Stomach (tissue), 9 donors: ENCODE results near the gene SEMA7A. TPM values are rescaled to one million over a fixed set of nuclear protein-coding genes. Genes with fewer than 3 reads are reported as not detected.

Source experiments
- DNase-seq, 2 donors: peaks; one replicate each; pipeline versions ENCODE4 v3.0.0 to v3.0.0-alpha.2; 2013 to 2019
- H3K27ac ChIP-seq, 5 donors: fragments of 200-600 bp in 4 of 5; sonication (generic) in 4 of 5; one replicate each; pipeline ENCODE4 v1.5.1; 2013 to 2019; ENCODE audit warnings: mild to moderate bottlenecking in 1 of 5, moderate library complexity in 1 of 5
- H3K27me3 ChIP-seq, 3 donors: fragments of 200-600 bp; sonication (generic); one replicate each; pipeline ENCODE4 v1.5.1; 2017 to 2019; ENCODE audit warnings: mixed run types in 1 of 3
- H3K36me3 ChIP-seq, 4 donors: fragments of 200-600 bp; sonication (generic); 1 replicate in 3 of 4; 2 replicates in 1 of 4; pipeline ENCODE4 v1.5.1; 2016 to 2019
- H3K4me1 ChIP-seq, 4 donors: fragments of 200-600 bp; sonication (generic); one replicate each; pipeline ENCODE4 v1.5.1; 2016 to 2019
- H3K4me3 ChIP-seq, 4 donors: fragments of 200-600 bp; sonication (generic) in 3 of 4; one replicate each; pipeline ENCODE4 v1.5.1; 2016 to 2019; ENCODE audit warnings: mild to moderate bottlenecking in 1 of 4
- H3K9me3 ChIP-seq, 4 donors: fragments of 200-600 bp; sonication (generic); one replicate each; pipeline ENCODE4 v1.5.1; 2016 to 2019
- CTCF ChIP-seq, 7 experiments: fragments of 450-650 bp in 4 of 7; fragments of 200-600 bp in 3 of 7; sonication (generic) in 3 of 7; IDR thresholded peaks; one replicate each; pipeline ENCODE4 v1.5.1; 2016 to 2019; ENCODE audit warnings: antibody characterized with exemption in 7 of 7, control low read depth in 2 of 7, mild to moderate bottlenecking in 1 of 7
- EP300 ChIP-seq: sonication (generic); formaldehyde crosslinking; IDR thresholded peaks from one replicate; pipeline ENCODE4 v1.6.1; 2017; ENCODE audit warnings: antibody characterized with exemption
- POLR2A ChIP-seq, 4 donors: fragments of 450-650 bp; IDR thresholded peaks; one replicate each; pipeline ENCODE4 v1.6.1; 2016; ENCODE audit warnings: antibody characterized with exemption in 4 of 4, control low read depth in 2 of 4, mild to moderate bottlenecking in 1 of 4, moderate library complexity in 1 of 4
- POLR2AphosphoS5 ChIP-seq, 3 donors: sonication (generic); formaldehyde crosslinking; IDR thresholded peaks; one replicate each; pipeline ENCODE4 v1.6.1; 2016; ENCODE audit warnings: antibody characterized with exemption in 3 of 3
- WGBS, 5 donors: extraction: QIAGEN DNeasy Blood & Tissue Kit in 3 of 5; methylation state at CpG; one replicate each; pipeline versions ENCODE4 v1.1.5 to v1.1.7; 2013 to 2018; 5-methylcytosine and 5-hydroxymethylcytosine counted together
- intact Hi-C: fragments of 100-400 bp; cut with DNase I; formaldehyde crosslinking; loops from one replicate; pipeline ENCODE4 v1.15.1; 2023; ENCODE audit warnings: low total_unique reads
- polyA plus RNA-seq, 3 donors: library from polyadenylated mRNA; stranded (reverse); fragments of 200-250 nt; gene quantifications; one replicate each; pipeline ENCODE4 v1.2.3, GENCODE V29; 2013
- total RNA-seq, 5 donors: library from RNA; depleted of rRNA; stranded (reverse); fragments of >200 nt; gene quantifications; one replicate each; pipeline versions ENCODE4 v1.1.0 to v1.2.3, GENCODE V29; 2014 to 2016
- donor health status: healthy with polysubstance abuse.
- donor health status: Bipolar disorder and iron deficiency.
- donor health status: healthy.

The SEMA7A gene
- total and polyA plus RNA-seq, 8 donors: 0.31 to 3.5 (median 2.1) TPM; not detected in 2

- Histone ChIP-seq H3K36me3 (peaks cover 3 to 68% (median 21%) of the 10 kb centered on the region in 4 donors), H3K4me3 (no peak overlapping the region), H3K9me3 (no peaks in the 10 kb centered on the region), H3K27me3 (peaks cover 0 to 1% (median 0%) of the 10 kb centered on the region in 3 donors), H3K27ac (no peak overlapping the region), H3K4me1 (no peaks in the 10 kb centered on the region)
- 84 to 90% (median 89%) methylated on average over 9 of the region's 9 CpGs for WGBS, 5 donors
- no peak for DNase-seq
- intact Hi-C loops: no loop called here
- no peak for TF ChIP-seq EP300
- TF ChIP-seq POLR2AphosphoS5 (IDR thresholded peaks at IDR 0.05): no peak
- TF ChIP-seq CTCF (IDR thresholded peaks at IDR 0.05): no peak
- TF ChIP-seq POLR2A (IDR thresholded peaks at IDR 0.05): no peak
Measured at GRCh38 chr15:74413350-74414080, 20.2 kb downstream of the SEMA7A start.

GRCh38 chr15:74412159-74412558, 21.6 kb downstream of the SEMA7A start:
- H3K4me3 ChIP-seq: no peak overlapping the region
- H3K36me3 ChIP-seq: peaks cover 3 to 61% (median 21%) of the 10 kb centered on the region in 4 donors
- H3K27ac ChIP-seq: no peak overlapping the region
- H3K9me3 ChIP-seq: no peaks in the 10 kb centered on the region
- no peaks in the 10 kb centered on the region for H3K4me1 ChIP-seq
- intact Hi-C loops: no loop called here
- TF ChIP-seq POLR2AphosphoS5 (IDR thresholded peaks at IDR 0.05): no peak
- no peak for TF ChIP-seq EP300
- no peak for TF ChIP-seq POLR2A (IDR thresholded peaks at IDR 0.05)
- no peak for TF ChIP-seq CTCF (IDR thresholded peaks at IDR 0.05)
- H3K27me3 ChIP-seq: peaks cover 0 to 10% (median 0%) of the 10 kb centered on the region in 3 donors
- 63 to 83% (median 81%) methylated on average over 5 to 6 of the region's 6 CpGs for WGBS, 5 donors
- no peak for DNase-seq

- Histone ChIP-seq H3K27me3 (peaks cover 0 to 10% (median 0%) of the 10 kb centered on the region in 3 donors), H3K27ac (no peak overlapping the region), H3K9me3 (no peaks in the 10 kb centered on the region), H3K4me1 (no peaks in the 10 kb centered on the region), H3K4me3 (no peak overlapping the region), H3K36me3 (peaks cover 3 to 57% (median 21%) of the 10 kb centered on the region in 4 donors)
- no peak for TF ChIP-seq POLR2AphosphoS5 (IDR thresholded peaks at IDR 0.05)
- TF ChIP-seq EP300: no peak
- TF ChIP-seq CTCF (IDR thresholded peaks at IDR 0.05): no peak
- no peak for TF ChIP-seq POLR2A (IDR thresholded peaks at IDR 0.05)
- no peak for DNase-seq
- WGBS, 5 donors: 86 to 94% (median 92%) methylated on average over 5 to 12 of the region's 12 CpGs
- intact Hi-C loops: no loop called here
Measured at GRCh38 chr15:74411686-74412085, 22.1 kb downstream of the SEMA7A start.

GRCh38 chr15:74410502-74410901, 23.3 kb downstream of the SEMA7A start:
- no peak for TF ChIP-seq POLR2A (IDR thresholded peaks at IDR 0.05)
- TF ChIP-seq EP300: no peak
- no peak for TF ChIP-seq POLR2AphosphoS5 (IDR thresholded peaks at IDR 0.05)
- no peak for TF ChIP-seq CTCF (IDR thresholded peaks at IDR 0.05)
- H3K36me3 ChIP-seq: peaks cover under 1 to 46% (median 19%) of the 10 kb centered on the region in 4 donors
- 92 to 97% (median 94%) methylated on average over 11 to 18 of the region's 18 CpGs for WGBS, 5 donors
- no peaks in the 10 kb centered on the region for H3K4me1 ChIP-seq
- no peak overlapping the region for H3K27ac ChIP-seq
- no peak for DNase-seq
- H3K9me3 ChIP-seq: no peaks in the 10 kb centered on the region
- peaks cover 0 to 10% (median 0%) of the 10 kb centered on the region in 3 donors for H3K27me3 ChIP-seq
- no peak overlapping the region for H3K4me3 ChIP-seq
- intact Hi-C loops: no loop called here
